HepG2 (cell line): Measurements from ENCODE around the gene PTH2. TPM values are rescaled to one million over a fixed set of nuclear protein-coding genes. Genes with fewer than 3 reads are reported as not detected.

Source experiments
- ATRX ChIP-seq: sonication (generic); formaldehyde crosslinking; IDR thresholded peaks from 2 replicates; pipeline ENCODE4 v1.4.0; 2020; ENCODE audit warnings: missing genetic modification reagents, borderline replicate concordance
- HNRNPLL ChIP-seq: fragments of 200-400 bp; formaldehyde crosslinking; IDR thresholded peaks from 2 replicates; pipeline ENCODE4 v1.6.1; 2017; ENCODE audit warnings: mild to moderate bottlenecking, low read depth, low read length; ENCODE audit not compliant: poor library complexity, severe bottlenecking
- NR2F2 ChIP-seq: IDR thresholded peaks from 2 replicates; pipeline ENCODE4 v1.6.1; 2012; ENCODE audit warnings: low read depth, inconsistent platforms, borderline replicate concordance
- SOX13 ChIP-seq, 3 experiments: fragments of 450-650 bp in 1 of 3; sonication (generic) in 1 of 3; formaldehyde crosslinking in 1 of 3; IDR thresholded peaks in 2 of 3; conservative IDR thresholded peaks in 1 of 3; 2 replicates each; pipeline versions ENCODE4 v1.5.0 to v1.6.1; 2016 to 2020; ENCODE audit warnings: antibody characterized with exemption in 1 of 3, mild to moderate bottlenecking in 1 of 3, missing compliant biosample characterization in 1 of 3, missing genetic modification reagents in 1 of 3, moderate library complexity in 1 of 3
- STAT5B ChIP-seq: sonication (generic); formaldehyde crosslinking; IDR thresholded peaks from 2 replicates; pipeline ENCODE4 v1.4.0; 2020; ENCODE audit warnings: missing genetic modification reagents
- TCF7L2 ChIP-seq: IDR thresholded peaks from 2 replicates; pipeline ENCODE4 v1.6.1; 2011; ENCODE audit warnings: mild to moderate bottlenecking, low read depth, low read length, moderate library complexity
- XRCC5 ChIP-seq: fragments of 200-400 bp; formaldehyde crosslinking; optimal IDR thresholded peaks from 2 replicates; pipeline ENCODE3; 2017; ENCODE audit warnings: mild to moderate bottlenecking, low read length
- ZFP36 ChIP-seq: fragments of 150-350 bp; IDR thresholded peaks from 2 replicates; pipeline ENCODE4 v1.6.1; 2018; ENCODE audit warnings: borderline replicate concordance, low read length, low read depth; ENCODE audit not compliant: partially characterized antibody
- ZFY ChIP-seq: sonication (generic); formaldehyde crosslinking; IDR thresholded peaks from 2 replicates; pipeline ENCODE4 v1.4.0; 2020; ENCODE audit warnings: missing genetic modification reagents
- ZNF446 ChIP-seq: sonication (generic); formaldehyde crosslinking; IDR thresholded peaks from 2 replicates; pipeline ENCODE4 v1.5.0; 2020; ENCODE audit warnings: mild to moderate bottlenecking, missing genetic modification reagents
- ZNF782 ChIP-seq: sonication (generic); formaldehyde crosslinking; IDR thresholded peaks from 2 replicates; pipeline ENCODE4 v1.4.0; 2020; ENCODE audit warnings: missing genetic modification reagents, mild to moderate bottlenecking, borderline replicate concordance
- polyA plus RNA-seq, 8 experiments: library from polyadenylated mRNA; depleted of rRNA in 3 of 8; stranded (reverse) in 7 of 8; unstranded in 1 of 8; fragments of >200 nt; fragmentation: Illumina TruSeq in 4 of 8; extraction: Trizol in 4 of 8; gene quantifications; 2 replicates each; pipeline versions ENCODE4 v1.2.1 to v1.2.3, GENCODE V29; 2011 to 2016; ENCODE audit warnings: low read depth in 4 of 8, missing spikeins in 1 of 8, mixed read lengths in 1 of 8; ENCODE audit not compliant: insufficient read depth in 1 of 8
- total RNA-seq, 5 experiments: library from RNA; depleted of rRNA; stranded (reverse); fragments of >200 nt; fragmentation: Illumina TruSeq; extraction: Trizol; gene quantifications; 2 replicates each; pipeline ENCODE4 v1.2.3, GENCODE V29; 2016; ENCODE audit warnings: low read depth in 1 of 5
- TF ChIP-seq, protein P1 (sequence below): sonication (generic); formaldehyde crosslinking; IDR thresholded peaks from 2 replicates; pipeline ENCODE4 v1.5.1; 2020; ENCODE audit warnings: mild to moderate bottlenecking, missing genetic modification reagents, moderate library complexity
- TF ChIP-seq, protein P2 (sequence below): sonication (generic); formaldehyde crosslinking; IDR thresholded peaks from 2 replicates; pipeline ENCODE4 v1.4.0; 2020; ENCODE audit warnings: mild to moderate bottlenecking, missing genetic modification reagents
- TF ChIP-seq, protein P3 (sequence below): sonication (generic); formaldehyde crosslinking; IDR thresholded peaks from 2 replicates; pipeline ENCODE4 v1.8.0; 2022; ENCODE audit warnings: mild to moderate bottlenecking, missing genetic modification reagents; ENCODE audit not compliant: insufficient replicate concordance

The PTH2 gene
- total and polyA plus RNA-seq, 2 of the 13 experiments (the other 11 are each of a cell fraction or from before 2014, with no cell fraction given) = not detected

DNA sequence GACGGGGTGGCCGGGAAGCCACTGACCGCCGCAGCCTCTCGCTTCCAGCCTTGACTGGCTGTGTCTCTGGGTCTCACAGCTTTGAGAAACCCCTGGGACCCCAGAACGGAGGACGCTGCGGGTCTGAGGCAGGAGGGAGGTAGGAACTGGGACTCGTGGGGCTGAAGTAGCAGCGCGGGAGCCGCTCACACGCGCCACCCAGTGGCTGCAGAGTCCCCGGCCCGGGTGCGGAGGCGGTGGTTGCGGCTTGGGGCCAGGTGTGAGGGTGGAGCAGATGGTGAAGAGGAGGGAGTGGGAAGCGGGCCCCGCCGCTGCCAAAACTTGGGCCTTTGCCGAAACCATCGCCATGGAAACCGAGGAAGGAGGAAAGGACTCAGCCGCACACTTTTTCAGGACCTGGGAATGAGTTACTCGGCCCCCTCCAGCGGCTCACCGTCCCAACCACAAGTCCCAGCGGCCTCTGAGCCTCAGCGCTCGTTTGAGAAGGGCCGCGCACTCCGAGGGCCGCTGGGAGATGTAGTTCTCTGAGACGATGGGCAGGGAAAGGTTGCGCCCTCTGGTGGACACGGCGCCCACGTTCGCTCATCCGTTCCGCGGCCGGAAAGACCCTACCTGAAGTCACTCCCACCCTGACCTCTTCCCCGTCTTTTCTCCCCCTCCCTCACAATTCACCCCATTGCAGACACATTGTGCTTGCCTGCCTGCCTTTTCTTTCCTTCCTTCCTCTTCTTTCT lies 20.3 kb upstream of the PTH2 start (continued):
- TF ChIP-seq, protein P1, sequence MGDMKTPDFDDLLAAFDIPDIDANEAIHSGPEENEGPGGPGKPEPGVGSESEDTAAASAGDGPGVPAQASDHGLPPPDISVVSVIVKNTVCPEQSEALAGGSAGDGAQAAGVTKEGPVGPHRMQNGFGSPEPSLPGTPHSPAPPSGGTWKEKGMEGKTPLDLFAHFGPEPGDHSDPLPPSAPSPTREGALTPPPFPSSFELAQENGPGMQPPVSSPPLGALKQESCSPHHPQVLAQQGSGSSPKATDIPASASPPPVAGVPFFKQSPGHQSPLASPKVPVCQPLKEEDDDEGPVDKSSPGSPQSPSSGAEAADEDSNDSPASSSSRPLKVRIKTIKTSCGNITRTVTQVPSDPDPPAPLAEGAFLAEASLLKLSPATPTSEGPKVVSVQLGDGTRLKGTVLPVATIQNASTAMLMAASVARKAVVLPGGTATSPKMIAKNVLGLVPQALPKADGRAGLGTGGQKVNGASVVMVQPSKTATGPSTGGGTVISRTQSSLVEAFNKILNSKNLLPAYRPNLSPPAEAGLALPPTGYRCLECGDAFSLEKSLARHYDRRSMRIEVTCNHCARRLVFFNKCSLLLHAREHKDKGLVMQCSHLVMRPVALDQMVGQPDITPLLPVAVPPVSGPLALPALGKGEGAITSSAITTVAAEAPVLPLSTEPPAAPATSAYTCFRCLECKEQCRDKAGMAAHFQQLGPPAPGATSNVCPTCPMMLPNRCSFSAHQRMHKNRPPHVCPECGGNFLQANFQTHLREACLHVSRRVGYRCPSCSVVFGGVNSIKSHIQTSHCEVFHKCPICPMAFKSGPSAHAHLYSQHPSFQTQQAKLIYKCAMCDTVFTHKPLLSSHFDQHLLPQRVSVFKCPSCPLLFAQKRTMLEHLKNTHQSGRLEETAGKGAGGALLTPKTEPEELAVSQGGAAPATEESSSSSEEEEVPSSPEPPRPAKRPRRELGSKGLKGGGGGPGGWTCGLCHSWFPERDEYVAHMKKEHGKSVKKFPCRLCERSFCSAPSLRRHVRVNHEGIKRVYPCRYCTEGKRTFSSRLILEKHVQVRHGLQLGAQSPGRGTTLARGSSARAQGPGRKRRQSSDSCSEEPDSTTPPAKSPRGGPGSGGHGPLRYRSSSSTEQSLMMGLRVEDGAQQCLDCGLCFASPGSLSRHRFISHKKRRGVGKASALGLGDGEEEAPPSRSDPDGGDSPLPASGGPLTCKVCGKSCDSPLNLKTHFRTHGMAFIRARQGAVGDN (CRISPR knock-in tag) = peak; percentile 77
- TF ChIP-seq XRCC5 (peak; percentile 96), NR2F2 (peak; percentile 43; the same call in 1 of the 2 replicates), ATRX (CRISPR knock-in tag) (no peak), SOX13 (IDR thresholded peaks at IDR 0.05) (no peak), SOX13 (CRISPR knock-in tag; conservative IDR thresholded peaks at IDR 0.05 in 1 of 2, IDR thresholded peaks at IDR 0.05 in 1 of 2) (no peak; a peak in 1 of 4 replicates), STAT5B (CRISPR knock-in tag) (no peak), ZFY (CRISPR knock-in tag) (peak; percentile 69; the same call in 1 of the 2 replicates), ZNF782 (CRISPR knock-in tag) (peak; percentile 76; the same call in 1 of the 2 replicates), ZNF446 (no peak), ZFP36 (no peak), HNRNPLL (peak; percentile 63), TCF7L2 (no peak)
- TF ChIP-seq, protein P2, sequence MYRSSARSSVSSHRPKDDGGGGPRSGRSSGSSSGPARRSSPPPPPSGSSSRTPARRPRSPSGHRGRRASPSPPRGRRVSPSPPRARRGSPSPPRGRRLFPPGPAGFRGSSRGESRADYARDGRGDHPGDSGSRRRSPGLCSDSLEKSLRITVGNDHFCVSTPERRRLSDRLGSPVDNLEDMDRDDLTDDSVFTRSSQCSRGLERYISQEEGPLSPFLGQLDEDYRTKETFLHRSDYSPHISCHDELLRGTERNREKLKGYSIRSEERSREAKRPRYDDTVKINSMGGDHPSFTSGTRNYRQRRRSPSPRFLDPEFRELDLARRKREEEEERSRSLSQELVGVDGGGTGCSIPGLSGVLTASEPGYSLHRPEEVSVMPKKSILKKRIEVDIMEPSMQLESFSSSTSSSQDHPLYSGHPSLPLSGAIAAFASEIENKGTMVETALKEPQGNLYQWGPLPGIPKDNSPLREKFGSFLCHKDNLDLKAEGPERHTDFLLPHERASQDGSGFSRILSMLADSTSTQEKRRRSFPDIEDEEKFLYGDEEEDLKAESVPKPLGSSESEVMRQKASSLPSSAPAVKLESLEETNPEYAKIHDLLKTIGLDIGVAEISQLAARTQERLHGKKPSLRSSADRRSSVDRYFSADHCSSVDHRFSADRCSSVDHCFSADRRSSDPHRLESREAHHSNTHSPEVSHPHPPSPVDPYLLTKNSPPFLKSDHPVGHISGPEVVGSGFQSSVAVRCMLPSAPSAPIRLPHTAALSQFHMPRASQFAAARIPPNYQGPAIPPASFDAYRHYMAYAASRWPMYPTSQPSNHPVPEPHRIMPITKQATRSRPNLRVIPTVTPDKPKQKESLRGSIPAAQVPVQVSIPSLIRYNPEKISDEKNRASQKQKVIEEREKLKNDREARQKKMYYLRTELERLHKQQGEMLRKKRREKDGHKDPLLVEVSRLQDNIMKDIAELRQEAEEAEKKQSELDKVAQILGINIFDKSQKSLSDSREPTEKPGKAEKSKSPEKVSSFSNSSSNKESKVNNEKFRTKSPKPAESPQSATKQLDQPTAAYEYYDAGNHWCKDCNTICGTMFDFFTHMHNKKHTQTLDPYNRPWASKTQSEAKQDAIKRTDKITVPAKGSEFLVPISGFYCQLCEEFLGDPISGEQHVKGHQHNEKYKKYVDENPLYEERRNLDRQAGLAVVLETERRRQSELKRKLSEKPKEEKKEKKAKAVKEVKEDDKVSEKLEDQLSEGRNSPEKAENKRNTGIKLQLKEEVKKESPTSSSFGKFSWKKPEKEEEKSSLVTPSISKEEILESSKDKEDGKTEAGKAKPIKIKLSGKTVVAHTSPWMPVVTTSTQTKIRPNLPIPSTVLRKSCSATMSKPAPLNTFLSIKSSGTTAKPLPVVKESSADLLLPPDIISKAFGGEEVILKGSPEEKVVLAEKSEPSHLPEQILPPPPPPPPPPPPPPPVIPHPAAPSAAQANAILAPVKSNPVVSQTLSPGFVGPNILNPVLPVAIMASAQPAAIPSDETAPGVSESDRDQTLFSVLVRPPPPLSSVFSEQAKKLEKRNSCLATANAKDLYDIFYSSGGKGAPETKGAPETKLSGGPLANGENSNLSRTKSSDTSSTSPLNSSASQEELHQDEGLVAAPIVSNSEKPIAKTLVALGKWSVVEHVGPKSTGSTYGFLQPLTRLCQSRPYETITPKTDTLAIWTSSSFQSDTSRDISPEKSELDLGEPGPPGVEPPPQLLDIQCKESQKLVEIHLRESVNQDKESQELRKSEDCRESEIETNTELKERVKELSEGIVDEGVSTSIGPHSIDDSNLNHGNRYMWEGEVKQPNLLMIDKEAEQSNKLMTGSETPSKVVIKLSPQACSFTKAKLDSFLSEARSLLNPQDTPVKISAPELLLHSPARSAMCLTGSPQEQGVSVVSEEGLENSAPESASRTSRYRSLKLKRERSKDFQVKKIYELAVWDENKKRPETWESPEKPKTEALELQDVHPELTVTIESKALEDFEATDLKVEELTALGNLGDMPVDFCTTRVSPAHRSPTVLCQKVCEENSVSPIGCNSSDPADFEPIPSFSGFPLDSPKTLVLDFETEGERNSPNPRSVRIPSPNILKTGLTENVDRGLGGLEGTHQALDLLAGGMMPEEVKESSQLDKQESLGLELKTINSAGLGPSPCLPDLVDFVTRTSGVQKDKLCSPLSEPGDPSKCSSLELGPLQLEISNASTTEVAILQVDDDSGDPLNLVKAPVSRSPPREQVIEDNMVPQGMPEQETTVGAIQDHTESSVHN (CRISPR knock-in tag) = peak; percentile 89
- TF ChIP-seq, protein P3, sequence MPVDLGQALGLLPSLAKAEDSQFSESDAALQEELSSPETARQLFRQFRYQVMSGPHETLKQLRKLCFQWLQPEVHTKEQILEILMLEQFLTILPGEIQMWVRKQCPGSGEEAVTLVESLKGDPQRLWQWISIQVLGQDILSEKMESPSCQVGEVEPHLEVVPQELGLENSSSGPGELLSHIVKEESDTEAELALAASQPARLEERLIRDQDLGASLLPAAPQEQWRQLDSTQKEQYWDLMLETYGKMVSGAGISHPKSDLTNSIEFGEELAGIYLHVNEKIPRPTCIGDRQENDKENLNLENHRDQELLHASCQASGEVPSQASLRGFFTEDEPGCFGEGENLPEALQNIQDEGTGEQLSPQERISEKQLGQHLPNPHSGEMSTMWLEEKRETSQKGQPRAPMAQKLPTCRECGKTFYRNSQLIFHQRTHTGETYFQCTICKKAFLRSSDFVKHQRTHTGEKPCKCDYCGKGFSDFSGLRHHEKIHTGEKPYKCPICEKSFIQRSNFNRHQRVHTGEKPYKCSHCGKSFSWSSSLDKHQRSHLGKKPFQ (CRISPR knock-in tag) = no peak
